ENCODE measurements around the gene ACSM2A. TPM values are rescaled to one million over a fixed set of nuclear protein-coding genes. Genes with fewer than 3 reads are reported as not detected.
"Not testable (repeated sequence)": the region's sequence is repeated elsewhere in the genome, so short reads cannot be mapped to it uniquely, and the experiment has no call there.

ACSM2A gene, protein sequence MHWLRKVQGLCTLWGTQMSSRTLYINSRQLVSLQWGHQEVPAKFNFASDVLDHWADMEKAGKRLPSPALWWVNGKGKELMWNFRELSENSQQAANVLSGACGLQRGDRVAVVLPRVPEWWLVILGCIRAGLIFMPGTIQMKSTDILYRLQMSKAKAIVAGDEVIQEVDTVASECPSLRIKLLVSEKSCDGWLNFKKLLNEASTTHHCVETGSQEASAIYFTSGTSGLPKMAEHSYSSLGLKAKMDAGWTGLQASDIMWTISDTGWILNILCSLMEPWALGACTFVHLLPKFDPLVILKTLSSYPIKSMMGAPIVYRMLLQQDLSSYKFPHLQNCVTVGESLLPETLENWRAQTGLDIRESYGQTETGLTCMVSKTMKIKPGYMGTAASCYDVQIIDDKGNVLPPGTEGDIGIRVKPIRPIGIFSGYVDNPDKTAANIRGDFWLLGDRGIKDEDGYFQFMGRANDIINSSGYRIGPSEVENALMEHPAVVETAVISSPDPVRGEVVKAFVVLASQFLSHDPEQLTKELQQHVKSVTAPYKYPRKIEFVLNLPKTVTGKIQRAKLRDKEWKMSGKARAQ
- total RNA-seq, result not detected

DNA sequence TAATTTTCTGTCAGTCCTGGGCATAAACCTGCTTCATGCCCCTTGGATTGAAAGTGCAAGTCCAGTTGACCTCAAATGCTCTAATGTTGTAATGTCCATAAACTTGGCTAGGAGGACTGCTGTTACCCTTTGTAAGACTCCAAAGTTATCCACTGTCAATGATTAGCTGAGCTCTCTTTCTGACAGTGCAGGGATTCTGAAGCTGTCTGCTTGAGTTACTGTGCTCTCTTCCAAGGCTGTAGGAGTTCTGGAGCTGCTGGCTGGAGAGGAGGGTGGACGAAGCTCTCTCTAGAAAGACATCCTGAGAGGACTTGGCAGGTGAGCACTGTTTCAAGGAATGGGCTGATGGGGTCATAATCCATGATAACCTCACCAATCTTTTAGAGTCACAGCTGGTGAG lies at the start of gene ACSM2A:
Gene ACSM2A, plus strand, starts transcription at position 158 of the 400 bp plus-strand sequence. CDS start 8,594 bp downstream, outside the sequence.
- H3K27ac Mint-ChIP-seq; CTCF ChIA-PET; POLR2A ChIA-PET; H3K27me3 Mint-ChIP-seq; intact Hi-C loops (cut with micrococcal nuclease); H3K36me3 Mint-ChIP-seq; H3K9me3 Mint-ChIP-seq; H3K4me1 Mint-ChIP-seq (ENCODE audit: low read depth); H3K4me3 Mint-ChIP-seq; DNase-seq: not testable (repeated sequence)

DNA sequence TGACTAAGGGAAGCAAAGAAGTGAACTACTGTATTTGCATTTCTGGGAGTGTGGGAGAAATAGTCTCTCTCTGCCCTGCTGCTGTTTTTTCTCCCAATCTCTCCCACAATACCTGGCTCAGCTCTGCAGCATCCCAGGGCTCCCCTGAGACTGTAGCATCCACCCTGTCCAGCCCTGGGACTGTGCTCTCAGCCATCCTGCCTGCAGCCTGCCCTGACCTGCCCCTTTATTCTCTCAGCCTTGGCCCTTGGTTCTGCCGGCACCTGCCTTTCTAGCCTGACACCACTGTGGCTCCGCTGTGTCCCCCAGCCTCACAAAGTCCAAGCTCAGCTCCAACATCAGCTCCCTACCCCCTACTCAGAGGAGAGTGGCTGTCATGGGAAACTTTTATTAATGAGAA lies 48.7 kb upstream of the ACSM2A start:
- no peak overlapping the region for H3K27ac Mint-ChIP-seq
- POLR2A ChIA-PET, result no interaction called here
- intact Hi-C loops (cut with micrococcal nuclease), result no loop called here
- H3K27me3 Mint-ChIP-seq, result no peaks in the 10 kb centered on the region
- H3K9me3 Mint-ChIP-seq, result no peaks in the 10 kb centered on the region
- CTCF ChIA-PET, result interaction anchor here (3.8 kb wide), 1 partner anchor 18 kb away, joined by 17 read pairs; no protein-coding TSS in a partner anchor
- no peaks in the 10 kb centered on the region for H3K4me1 Mint-ChIP-seq (ENCODE audit: low read depth)
- H3K36me3 Mint-ChIP-seq, result no peaks in the 10 kb centered on the region
- H3K4me3 Mint-ChIP-seq, result no peak overlapping the region
- no peak for DNase-seq

DNA sequence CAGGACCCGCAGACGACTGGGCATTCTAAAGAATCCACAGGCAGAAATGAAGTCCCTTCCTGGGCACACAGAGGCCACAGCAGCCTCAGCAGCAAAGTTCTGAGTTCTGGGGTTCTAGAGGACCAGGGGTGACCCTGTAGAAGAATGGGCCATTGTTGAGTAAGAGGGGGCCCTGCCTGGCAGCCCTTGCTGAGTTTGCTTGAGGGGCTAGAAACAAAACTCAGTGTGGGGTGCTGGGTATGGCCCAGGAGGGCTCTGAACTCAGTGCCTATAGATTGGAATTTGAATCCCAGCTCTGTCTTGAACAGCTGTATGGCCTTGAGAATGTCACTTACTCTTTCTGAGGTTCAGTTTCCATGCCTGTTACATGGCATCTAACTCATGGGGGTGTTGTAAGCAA lies 46.7 kb upstream of the ACSM2A start, which contains the start of gene PDILT:
Gene PDILT, minus strand, starts transcription at position 101 of the 400 bp plus-strand sequence. CDS start 5,437 bp downstream, outside the sequence.
- ChIA-PET POLR2A (no interaction called here), CTCF (no interaction called here)
- Mint-ChIP-seq H3K4me3 (no peak within 1 kb of the TSS), H3K9me3 (no peaks in the 10 kb centered on the region), H3K4me1 (ENCODE audit: low read depth) (no peaks in the 10 kb centered on the region), H3K27ac (no peak within 1 kb of the TSS), H3K36me3 (no peaks in the 10 kb centered on the region), H3K27me3 (peaks cover 1% of the 10 kb centered on the region)
- intact Hi-C loops (cut with micrococcal nuclease), result no loop called here
- DNase-seq, result no peak

DNA sequence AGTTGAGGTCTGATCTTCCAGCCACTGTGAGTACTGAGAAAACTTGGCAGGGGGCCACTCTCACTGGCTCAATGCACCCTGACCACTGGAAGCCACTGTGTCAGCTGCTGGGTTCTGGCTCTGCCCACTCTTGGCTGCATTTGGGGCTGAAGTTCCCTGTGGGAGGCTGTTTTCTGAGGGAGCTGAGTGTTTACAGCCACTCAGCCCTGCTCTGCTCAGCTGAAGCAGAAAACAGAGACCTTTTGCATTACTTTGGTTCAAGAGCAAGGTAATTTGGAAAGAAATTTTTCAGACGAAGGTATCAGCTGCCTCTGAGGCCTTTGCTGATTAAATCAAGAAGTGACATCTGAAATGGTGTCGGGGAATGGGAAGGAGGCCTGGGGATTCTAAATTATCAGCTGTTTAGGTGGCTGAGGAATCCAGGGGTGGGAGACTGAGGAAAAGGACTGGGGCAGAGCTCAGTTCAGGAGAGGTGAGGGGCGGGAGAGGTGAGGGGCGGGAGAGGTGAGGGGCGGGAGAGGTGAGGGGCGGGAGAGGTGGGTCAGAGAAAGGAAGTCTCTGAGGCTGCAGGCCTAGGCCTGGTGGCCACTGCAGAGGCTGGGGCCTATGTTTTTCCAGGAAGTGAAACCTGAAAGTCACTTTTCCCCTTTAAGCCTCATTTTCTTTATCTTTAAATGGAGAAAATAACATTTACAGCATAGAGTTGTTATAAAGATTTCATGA lies 41.8 kb upstream of the ACSM2A start, which contains the start of gene ACSM5:
Gene ACSM5, plus strand, starts transcription at position 137 of the 723 bp plus-strand sequence. CDS start 1,951 bp downstream, outside the sequence.
- H3K27me3 Mint-ChIP-seq, result peaks cover 9% of the 10 kb centered on the region
- no peaks in the 10 kb centered on the region for H3K4me1 Mint-ChIP-seq (ENCODE audit: low read depth)
- no peak for DNase-seq
- no peaks in the 10 kb centered on the region for H3K36me3 Mint-ChIP-seq
- H3K27ac Mint-ChIP-seq, result no peak within 1 kb of the TSS
- no peak within 1 kb of the TSS for H3K4me3 Mint-ChIP-seq
- ChIA-PET POLR2A (no interaction called here), CTCF (no interaction called here)
- no peaks in the 10 kb centered on the region for H3K9me3 Mint-ChIP-seq
- intact Hi-C loops (cut with micrococcal nuclease), result no loop called here

DNA sequence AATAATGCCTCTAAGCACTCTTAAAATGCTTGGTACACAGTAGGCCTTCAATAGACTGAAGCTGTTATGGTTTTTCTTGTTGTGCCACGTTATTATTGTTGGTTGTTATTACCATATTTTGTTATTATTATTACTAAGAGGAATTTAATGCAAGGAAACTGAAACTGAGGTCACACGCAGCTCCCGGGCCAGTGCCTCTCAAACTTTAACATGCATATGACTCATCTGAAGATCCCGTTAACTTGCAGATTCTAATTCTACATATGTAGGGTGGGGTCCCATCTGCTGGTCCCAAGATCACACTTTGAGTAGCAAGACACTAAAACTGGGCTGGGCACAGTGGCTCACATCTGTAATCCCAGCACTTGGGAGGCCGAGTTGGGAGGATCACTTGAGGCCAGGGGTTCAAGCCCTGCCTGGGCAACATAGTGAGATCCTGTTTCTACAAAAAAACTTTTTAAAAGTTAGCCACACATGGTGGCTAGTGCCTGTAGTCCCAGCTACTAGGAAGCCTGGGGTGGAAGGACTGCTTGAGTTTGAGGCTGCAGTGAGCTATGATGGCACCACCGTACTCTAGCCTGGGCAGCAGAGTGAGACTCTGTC lies 41.1 kb upstream of the ACSM2A start:
- no peaks in the 10 kb centered on the region for H3K4me1 Mint-ChIP-seq (ENCODE audit: low read depth)
- CTCF ChIA-PET, result no interaction called here
- H3K27ac Mint-ChIP-seq, result no peak overlapping the region
- DNase-seq, result no peak
- POLR2A ChIA-PET, result no interaction called here
- H3K27me3 Mint-ChIP-seq, result peaks cover 9% of the 10 kb centered on the region
- intact Hi-C loops (cut with micrococcal nuclease), result no loop called here
- no peaks in the 10 kb centered on the region for H3K36me3 Mint-ChIP-seq
- no peak overlapping the region for H3K4me3 Mint-ChIP-seq
- no peaks in the 10 kb centered on the region for H3K9me3 Mint-ChIP-seq

DNA sequence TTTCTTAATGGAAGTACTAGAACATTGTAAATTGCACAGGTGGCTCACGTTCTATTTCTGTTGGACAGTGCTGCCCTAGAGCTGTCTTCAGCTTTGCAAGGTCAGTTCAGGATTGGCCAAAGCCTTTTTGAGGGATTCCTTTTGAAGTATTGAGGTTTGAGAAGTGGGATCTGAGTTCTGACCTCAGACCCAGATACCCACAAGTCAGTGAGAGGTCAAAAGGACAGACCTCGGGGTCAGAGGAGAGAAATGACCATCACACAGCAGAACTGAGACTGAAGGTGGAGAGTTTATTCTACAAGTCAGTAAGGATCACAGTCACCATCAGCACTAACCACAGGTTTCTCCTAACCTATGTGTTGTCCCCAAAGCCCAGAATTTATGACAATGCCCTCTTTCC lies 40.3 kb upstream of the ACSM2A start:
- no peaks in the 10 kb centered on the region for H3K4me1 Mint-ChIP-seq (ENCODE audit: low read depth)
- DNase-seq, result no peak
- H3K4me3 Mint-ChIP-seq, result no peak overlapping the region
- H3K27ac Mint-ChIP-seq, result no peak overlapping the region
- H3K27me3 Mint-ChIP-seq, result peaks cover 9% of the 10 kb centered on the region
- H3K36me3 Mint-ChIP-seq, result no peaks in the 10 kb centered on the region
- no peaks in the 10 kb centered on the region for H3K9me3 Mint-ChIP-seq
- POLR2A ChIA-PET, result no interaction called here
- CTCF ChIA-PET, result no interaction called here
- intact Hi-C loops (cut with micrococcal nuclease), result no loop called here

DNA sequence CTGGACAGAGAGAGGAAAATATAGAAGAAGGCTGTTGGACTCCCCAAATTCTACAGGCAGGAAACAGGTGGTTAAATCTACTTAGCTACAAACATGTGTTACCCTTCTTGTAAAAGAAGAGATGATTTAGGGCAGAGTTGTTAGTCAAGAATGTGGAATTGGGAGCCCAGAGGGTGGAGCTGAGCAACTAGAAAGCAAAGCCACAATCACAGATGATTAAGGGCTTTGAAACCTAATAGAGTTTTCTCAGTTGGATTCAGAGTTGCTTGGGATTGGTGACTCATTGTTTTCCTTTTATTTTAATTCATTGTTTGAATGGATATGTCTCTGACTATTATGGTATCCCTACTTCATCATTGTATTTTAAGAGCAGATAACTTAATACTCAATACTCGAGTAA lies 35.8 kb upstream of the ACSM2A start:
- Mint-ChIP-seq H3K4me1 (ENCODE audit: low read depth) (no peaks in the 10 kb centered on the region), H3K27me3 (peaks cover 8% of the 10 kb centered on the region), H3K27ac (no peak overlapping the region), H3K36me3 (no peaks in the 10 kb centered on the region), H3K9me3 (no peaks in the 10 kb centered on the region), H3K4me3 (no peak overlapping the region)
- ChIA-PET POLR2A (no interaction called here), CTCF (interaction anchor here (1.1 kb wide), 1 partner anchor 510 kb away, joined by 3 read pairs; no protein-coding TSS in a partner anchor)
- intact Hi-C loops (cut with micrococcal nuclease), result no loop called here
- no peak for DNase-seq

DNA sequence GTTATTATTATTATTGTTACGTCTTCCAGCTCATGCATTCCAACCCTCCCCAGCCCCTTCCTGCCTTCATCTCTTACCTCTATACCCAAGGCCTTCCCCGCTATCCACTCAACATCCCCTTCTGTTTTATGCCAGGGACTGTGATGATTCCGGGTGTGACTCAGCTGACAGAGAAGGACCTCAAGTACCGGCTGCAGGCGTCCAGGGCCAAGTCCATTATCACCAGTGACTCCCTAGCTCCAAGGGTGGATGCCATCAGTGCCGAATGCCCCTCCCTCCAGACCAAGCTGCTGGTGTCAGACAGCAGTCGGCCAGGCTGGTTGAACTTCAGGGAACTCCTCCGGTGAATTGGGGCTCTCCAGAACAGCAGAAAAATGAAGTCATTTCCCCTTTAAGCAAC lies 32.2 kb upstream of the ACSM2A start:
- CTCF ChIA-PET, H3K4me3 Mint-ChIP-seq, H3K27me3 Mint-ChIP-seq: not testable (repeated sequence)

DNA sequence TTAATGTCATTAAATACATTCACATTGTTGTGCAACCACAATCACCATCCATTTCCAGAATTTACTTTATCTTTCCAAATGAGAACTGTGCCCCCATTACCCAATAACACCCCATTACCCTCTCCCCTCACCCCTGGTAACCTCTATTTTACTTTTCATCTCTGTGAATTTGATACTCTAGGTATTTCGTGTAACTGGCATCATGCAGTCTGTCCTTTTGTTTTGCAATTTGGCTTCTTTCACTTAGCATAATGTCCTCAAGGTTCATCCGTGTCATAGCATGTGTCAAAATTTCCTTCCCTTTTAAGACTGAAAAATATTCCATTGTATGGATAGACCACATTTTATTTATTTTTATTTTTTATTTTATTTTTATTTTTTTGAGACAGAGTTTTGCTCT lies 29.6 kb upstream of the ACSM2A start:
- H3K9me3 Mint-ChIP-seq; POLR2A ChIA-PET; DNase-seq; intact Hi-C loops (cut with micrococcal nuclease); CTCF ChIA-PET; H3K27ac Mint-ChIP-seq; H3K27me3 Mint-ChIP-seq; H3K4me1 Mint-ChIP-seq (ENCODE audit: low read depth); H3K36me3 Mint-ChIP-seq; H3K4me3 Mint-ChIP-seq: not testable (repeated sequence)

More for the DNA sequence above, 32.2 kb upstream of the ACSM2A start:
- POLR2A ChIA-PET; H3K36me3 Mint-ChIP-seq; H3K27ac Mint-ChIP-seq; H3K4me1 Mint-ChIP-seq (ENCODE audit: low read depth); intact Hi-C loops (cut with micrococcal nuclease); DNase-seq; H3K9me3 Mint-ChIP-seq: not testable (repeated sequence)

DNA sequence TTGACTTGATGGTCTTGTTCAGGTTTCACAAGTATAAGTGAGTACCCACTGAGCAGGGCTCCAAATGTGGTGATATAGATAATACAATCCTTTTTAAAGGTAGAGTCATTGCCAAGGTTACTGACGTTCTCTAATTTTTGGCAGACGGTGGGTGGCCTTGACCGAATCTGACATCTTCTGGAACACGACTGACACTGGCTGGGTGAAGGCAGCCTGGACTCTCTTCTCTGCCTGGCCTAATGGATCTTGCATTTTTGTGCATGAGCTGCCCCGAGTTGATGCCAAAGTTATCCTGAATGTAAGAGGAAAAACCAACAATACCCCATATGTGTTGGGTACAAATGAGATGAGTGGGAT lies 27.6 kb upstream of the ACSM2A start:
- intact Hi-C loops (cut with micrococcal nuclease); H3K36me3 Mint-ChIP-seq; H3K27ac Mint-ChIP-seq; POLR2A ChIA-PET; H3K9me3 Mint-ChIP-seq; CTCF ChIA-PET; H3K4me1 Mint-ChIP-seq (ENCODE audit: low read depth); H3K27me3 Mint-ChIP-seq; H3K4me3 Mint-ChIP-seq; DNase-seq: not testable (repeated sequence)

DNA sequence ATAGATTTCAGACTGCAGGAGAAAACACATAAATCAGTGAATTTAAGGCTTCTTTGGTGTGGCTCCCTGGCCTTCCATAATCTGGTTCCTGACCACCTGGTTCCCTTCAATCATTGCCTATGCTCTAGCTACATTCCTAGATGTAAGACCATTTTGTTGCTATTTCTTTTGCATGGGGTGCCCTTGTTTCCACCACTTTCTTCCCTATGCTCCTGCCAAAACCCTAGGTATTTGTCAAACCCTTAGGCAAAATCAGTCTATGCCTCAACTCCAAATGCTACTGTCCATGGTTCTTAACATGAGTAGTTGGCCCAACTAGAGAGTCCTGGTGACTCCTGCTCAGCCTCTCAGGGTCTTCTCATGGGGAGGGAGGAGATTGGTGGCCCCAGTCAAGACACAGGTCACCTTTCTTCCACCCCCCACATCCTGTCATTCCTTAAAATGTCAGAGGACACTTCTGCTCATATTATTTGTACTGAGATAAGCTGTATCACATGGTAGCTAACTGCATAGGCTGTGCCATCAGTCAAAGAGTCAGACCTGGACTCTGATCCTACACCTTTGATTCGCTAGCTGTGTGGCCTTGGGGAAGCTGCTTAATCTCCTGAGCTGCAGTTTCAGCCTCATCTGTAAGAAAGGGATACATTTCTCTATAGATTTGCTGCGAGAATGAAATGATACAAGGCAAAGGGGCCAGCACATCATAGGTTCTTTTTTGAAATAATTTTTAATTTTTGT lies 27.0 kb upstream of the ACSM2A start:
- H3K9me3 Mint-ChIP-seq, result no peaks in the 10 kb centered on the region
- ChIA-PET CTCF (no interaction called here), POLR2A (no interaction called here)
- no peak overlapping the region for H3K27ac Mint-ChIP-seq
- H3K4me3 Mint-ChIP-seq, result no peak overlapping the region
- H3K36me3 Mint-ChIP-seq, result no peaks in the 10 kb centered on the region
- H3K4me1 Mint-ChIP-seq (ENCODE audit: low read depth), result no peaks in the 10 kb centered on the region
- intact Hi-C loops (cut with micrococcal nuclease), result no loop called here
- no peak for DNase-seq
- peaks cover 1% of the 10 kb centered on the region for H3K27me3 Mint-ChIP-seq

DNA sequence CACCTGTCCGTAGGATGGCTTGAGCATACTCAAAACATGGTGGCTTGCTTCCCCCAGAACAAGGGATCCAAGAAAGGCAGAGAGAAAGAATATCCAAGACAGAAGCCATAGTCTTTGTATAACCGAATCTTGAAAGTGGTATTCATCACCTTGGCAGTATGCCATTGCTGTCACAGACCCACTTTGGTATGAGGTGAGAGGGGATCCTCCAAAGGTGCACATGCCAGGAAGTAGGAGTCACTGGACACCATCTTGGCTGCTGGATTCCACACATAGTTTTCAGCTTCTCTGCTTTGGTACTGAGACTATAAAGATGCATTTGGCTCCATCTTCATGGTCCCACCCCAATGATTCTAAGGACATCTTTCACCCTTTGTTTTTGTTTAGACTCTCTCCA lies 23.9 kb upstream of the ACSM2A start:
- POLR2A ChIA-PET; DNase-seq; H3K9me3 Mint-ChIP-seq; H3K36me3 Mint-ChIP-seq; intact Hi-C loops (cut with micrococcal nuclease); H3K4me1 Mint-ChIP-seq (ENCODE audit: low read depth); H3K27me3 Mint-ChIP-seq; H3K27ac Mint-ChIP-seq; H3K4me3 Mint-ChIP-seq; CTCF ChIA-PET: not testable (repeated sequence)
